SK-N-SH (cell line): Measurements from ENCODE around the gene AMIGO1. TPM values are rescaled to one million over a fixed set of nuclear protein-coding genes. Genes with fewer than 3 reads are reported as not detected.

Experiments used
- CTCF ChIA-PET: fragments of 300-600, 350-600 bp; formaldehyde crosslinking; extraction: SDS; loops from one replicate; lab custom pipeline; 2021; lab: Yijun Ruan, JAX
- POLR2A ChIA-PET: fragments of 350-600 bp; sonication (Branson Sonifier 250); formaldehyde crosslinking; extraction: SDS; loops from one replicate; lab custom pipeline; 2020; ENCODE audit warnings: antibody characterized with exemption, inconsistent platforms; lab: Yijun Ruan, JAX
- DNase-seq: peaks from one replicate; pipeline ENCODE4 v3.0.0; 2012
- H2AFZ ChIP-seq: fragments of 200-600 bp; sonication (generic); 2 replicates; pipeline ENCODE4 v1.8.1; 2016; ENCODE audit warnings: antibody characterized with exemption, mild to moderate bottlenecking, low read depth
- H3F3A ChIP-seq: fragments of 200-600 bp; sonication (generic); replicated peaks from 2 replicates; pipeline ENCODE3; 2016; ENCODE audit warnings: antibody characterized with exemption, mild to moderate bottlenecking; ENCODE audit not compliant: insufficient read depth
- H3K27ac ChIP-seq, 2 experiments: fragments of 200-500 bp in 1 of 2; fragments of 200-600 bp in 1 of 2; sonication (Bioruptor generic) in 1 of 2; sonication (generic), shearing (Covaris generic) in 1 of 2; 2 replicates each; pipeline versions ENCODE4 v1.5.1 to v1.6.1; 2014 to 2016; ENCODE audit warnings: low read depth in 2 of 2, inconsistent platforms in 1 of 2, low read length in 1 of 2, mild to moderate bottlenecking in 1 of 2, mixed read lengths in 1 of 2
- H3K27me3 ChIP-seq: fragments of 200-600 bp; sonication (generic), shearing (Covaris generic); 2 replicates; pipeline ENCODE4 v1.6.1; 2016; ENCODE audit warnings: mixed run types; ENCODE audit not compliant: insufficient read depth
- H3K36me3 ChIP-seq, 2 experiments: fragments of 200-500 bp in 1 of 2; fragments of 200-600 bp in 1 of 2; sonication (Bioruptor generic) in 1 of 2; sonication (generic) in 1 of 2; replicated peaks in 1 of 2; 2 replicates each; pipeline versions ENCODE3 to v1.5.1; 2014 to 2016; ENCODE audit warnings: low read length in 1 of 2, mild to moderate bottlenecking in 1 of 2; ENCODE audit not compliant: insufficient read depth in 2 of 2, control insufficient read depth in 1 of 2
- H3K4me1 ChIP-seq, 2 experiments: fragments of 200-500 bp in 1 of 2; fragments of 200-600 bp in 1 of 2; sonication (Bioruptor generic) in 1 of 2; sonication (generic), shearing (Covaris generic) in 1 of 2; 2 replicates each; pipeline versions ENCODE4 v1.5.1 to v1.6.1; 2014 to 2016; ENCODE audit warnings: low read depth in 1 of 2, low read length in 1 of 2, mixed run types in 1 of 2; ENCODE audit not compliant: insufficient read depth in 2 of 2, control insufficient read depth in 1 of 2
- H3K4me2 ChIP-seq: fragments of 200-600 bp; sonication (generic), shearing (Covaris generic); 2 replicates; pipeline ENCODE4 v1.6.1; 2017; ENCODE audit warnings: mixed run types
- H3K4me3 ChIP-seq, 2 experiments: fragments of 200-500 bp in 1 of 2; fragments of 200-600 bp in 1 of 2; sonication (Bioruptor generic) in 1 of 2; sonication (generic), shearing (Covaris generic) in 1 of 2; 2 replicates each; pipeline versions ENCODE4 v1.5.1 to v1.8.1; 2014 to 2016; ENCODE audit warnings: low read depth in 2 of 2, inconsistent platforms in 1 of 2, low read length in 1 of 2, mild to moderate bottlenecking in 1 of 2, mixed read lengths in 1 of 2, moderate library complexity in 1 of 2
- H3K79me2 ChIP-seq: fragments of 200-600 bp; sonication (generic); 2 replicates; pipeline ENCODE4 v1.8.1; 2017; ENCODE audit warnings: mild to moderate bottlenecking; ENCODE audit not compliant: insufficient read depth
- H3K9ac ChIP-seq: fragments of 200-600 bp; sonication (generic); 2 replicates; pipeline ENCODE4 v1.6.1; 2017; ENCODE audit warnings: mixed run types
- H3K9me2 ChIP-seq: fragments of 200-600 bp; sonication (generic); 2 replicates; pipeline ENCODE4 v1.6.1; 2017; ENCODE audit warnings: mixed run types
- H3K9me3 ChIP-seq: fragments of 200-600 bp; sonication (generic); 2 replicates; pipeline ENCODE4 v1.6.1; 2017; ENCODE audit warnings: mixed run types, mild to moderate bottlenecking, moderate library complexity
- H4K20me1 ChIP-seq: fragments of 200-600 bp; sonication (generic); 2 replicates; pipeline ENCODE4 v1.6.1; 2017; ENCODE audit warnings: mild to moderate bottlenecking, mixed run types; ENCODE audit not compliant: insufficient read depth
- CHD2 ChIP-seq: fragments of 150-350 bp; IDR thresholded peaks from 2 replicates; pipeline ENCODE4 v1.6.1; 2018; ENCODE audit warnings: low read length; ENCODE audit not compliant: partially characterized antibody
- EZH2phosphoT487 ChIP-seq: fragments of 200-600 bp; sonication (generic); IDR thresholded peaks from 2 replicates; pipeline ENCODE4 v1.6.1; 2017; ENCODE audit warnings: low read depth, mixed run types, mild to moderate bottlenecking, antibody characterized with exemption, moderate library complexity, borderline replicate concordance
- FOXM1 ChIP-seq: IDR thresholded peaks from 2 replicates; pipeline ENCODE4 v1.4.0; 2012; ENCODE audit warnings: low read depth, mild to moderate bottlenecking
- GABPA ChIP-seq: IDR thresholded peaks from 2 replicates; pipeline ENCODE4 v1.4.0; 2012; ENCODE audit warnings: low read depth, mild to moderate bottlenecking
- JUND ChIP-seq: IDR thresholded peaks from 2 replicates; pipeline ENCODE4 v1.4.0; 2012
- RAD21 ChIP-seq: IDR thresholded peaks from 2 replicates; pipeline ENCODE4 v1.6.1; 2012; ENCODE audit warnings: mild to moderate bottlenecking, low read length
- RCOR1 ChIP-seq: fragments of 150-350 bp; IDR thresholded peaks from 2 replicates; pipeline ENCODE4 v1.6.1; 2017; ENCODE audit warnings: antibody characterized with exemption, low read length
- SIN3A ChIP-seq: IDR thresholded peaks from 2 replicates; pipeline ENCODE4 v1.6.1; 2012; ENCODE audit warnings: low read depth, mild to moderate bottlenecking, low read length, moderate library complexity, borderline replicate concordance
- TAF1 ChIP-seq: IDR thresholded peaks from 2 replicates; pipeline ENCODE4 v1.6.1; 2012; ENCODE audit warnings: low read depth, mild to moderate bottlenecking, low read length, moderate library complexity, borderline replicate concordance
- WGBS: methylation state at CpG from one replicate; pipeline ENCODE4 v1.1.6; 2017; ENCODE audit warnings: low lambda C conversion rate; 5-methylcytosine and 5-hydroxymethylcytosine counted together
- polyA plus RNA-seq, 3 experiments: library from polyadenylated mRNA; depleted of rRNA; stranded (reverse); fragments of >200 nt; gene quantifications; 2 replicates each; pipeline ENCODE4 v1.2.3, GENCODE V29; 2012

AMIGO1 gene
- polyA plus RNA-seq, 1 of the 3 experiments (the other 2 are of a cell fraction), result 0.95 TPM

- CTCF ChIA-PET, result interaction anchor here (1.0 kb wide), 1 partner anchor 36 kb away, joined by 3 read pairs; no protein-coding TSS in a partner anchor
- 52% methylated on average over 1 of the region's 1 CpG for WGBS
These were observed 54.9 kb downstream of the AMIGO1 start for GRCh38 chr1:109454497-109455133.

More at GRCh38 chr1:109454497-109455133, 54.9 kb downstream of the AMIGO1 start:
- POLR2A ChIA-PET, result no interaction called here
- no peak for TF ChIP-seq EZH2phosphoT487
- TF ChIP-seq GABPA, result no peak
- no peak for TF ChIP-seq SIN3A
- no peak for TF ChIP-seq RAD21
- TF ChIP-seq TAF1, result no peak
- TF ChIP-seq RCOR1, result no peak
- no peak for TF ChIP-seq CHD2
- TF ChIP-seq JUND, result no peak
- TF ChIP-seq FOXM1, result no peak
- TF ChIP-seq, all 33 proteins: peak for 0
- Histone ChIP-seq H3K4me3 (no peak overlapping the region), H2AFZ (no peak overlapping the region), H3K4me1 (no peaks in the 10 kb centered on the region), H3K27me3 (peaks cover 21% of the 10 kb centered on the region; the same call in 1 of the 2 replicates), H3K9me3 (peaks cover 10% of the 10 kb centered on the region), H3K27ac (no peak overlapping the region), H3K9me2 (no peaks in the 10 kb centered on the region), H3F3A (no peaks in the 10 kb centered on the region), H4K20me1 (no peaks in the 10 kb centered on the region), H3K4me2 (no peak overlapping the region), H3K9ac (no peak overlapping the region), H3K36me3 (no peaks in the 10 kb centered on the region), H3K79me2 (no peaks in the 10 kb centered on the region)
- no peak for DNase-seq

Other genes starting within 250 kb of the AMIGO1 start
- gene PSRC1, start 226.6 kb downstream of the AMIGO1 start, polyA plus RNA-seq (2012; rRNA removed), result 19.4 and 20.3 TPM in 2 replicates
- 0.07 TPM in 1 of 2 replicates, not detected in the other for gene MYBPHL, start 202.7 kb downstream of the AMIGO1 start, polyA plus RNA-seq (2012; rRNA removed)
- 8.5 and 13.7 TPM in 2 replicates for gene SORT1, start 111.8 kb downstream of the AMIGO1 start, polyA plus RNA-seq (2012; rRNA removed)
- 118 and 139 TPM in 2 replicates for gene PSMA5, start 83.3 kb downstream of the AMIGO1 start, polyA plus RNA-seq (2012; rRNA removed)
- 0.03 and 0.05 TPM in 2 replicates for gene SYPL2, start 43.2 kb downstream of the AMIGO1 start, polyA plus RNA-seq (2012; rRNA removed)
- 3.9 and 4.0 TPM in 2 replicates for gene ATXN7L2, start 25.8 kb downstream of the AMIGO1 start, polyA plus RNA-seq (2012; rRNA removed)
- gene CYB561D1, start 15.6 kb downstream of the AMIGO1 start, polyA plus RNA-seq (2012; rRNA removed), result 5.4 and 8.9 TPM in 2 replicates
- not detected in 2 replicates for gene GPR61, start 30.1 kb upstream of the AMIGO1 start, polyA plus RNA-seq (2012; rRNA removed)
- gene GNAI3, start 38.9 kb upstream of the AMIGO1 start, polyA plus RNA-seq (2012; rRNA removed), result 4.0 and 4.8 TPM in 2 replicates
- gene GNAT2, start 109.9 kb upstream of the AMIGO1 start, polyA plus RNA-seq (2012; rRNA removed), result 0.16 TPM in 2 replicates
- 59.1 and 63.7 TPM in 2 replicates for gene AMPD2, start 110.1 kb upstream of the AMIGO1 start, polyA plus RNA-seq (2012; rRNA removed)
- gene GSTM4, start 146.4 kb upstream of the AMIGO1 start, polyA plus RNA-seq (2012; rRNA removed), result 34.2 and 36.1 TPM in 2 replicates
- gene GSTM2, start 158.3 kb upstream of the AMIGO1 start, polyA plus RNA-seq (2012; rRNA removed), result 70.2 and 97.6 TPM in 2 replicates
- not detected in 2 replicates for gene GSTM1, start 178.1 kb upstream of the AMIGO1 start, polyA plus RNA-seq (2012; rRNA removed)
- not detected in 2 replicates for gene GSTM5, start 202.5 kb upstream of the AMIGO1 start, polyA plus RNA-seq (2012; rRNA removed)
- gene GSTM3, start 231.3 kb upstream of the AMIGO1 start, polyA plus RNA-seq (2012; rRNA removed), result 84.9 and 86.6 TPM in 2 replicates